ENCODE data around the gene BRK1. TPM values are rescaled to one million over a fixed set of nuclear protein-coding genes. Genes with fewer than 3 reads are reported as not detected.

BRK1 gene
- 133 and 149 TPM in 2 replicates for total RNA-seq

DNA sequence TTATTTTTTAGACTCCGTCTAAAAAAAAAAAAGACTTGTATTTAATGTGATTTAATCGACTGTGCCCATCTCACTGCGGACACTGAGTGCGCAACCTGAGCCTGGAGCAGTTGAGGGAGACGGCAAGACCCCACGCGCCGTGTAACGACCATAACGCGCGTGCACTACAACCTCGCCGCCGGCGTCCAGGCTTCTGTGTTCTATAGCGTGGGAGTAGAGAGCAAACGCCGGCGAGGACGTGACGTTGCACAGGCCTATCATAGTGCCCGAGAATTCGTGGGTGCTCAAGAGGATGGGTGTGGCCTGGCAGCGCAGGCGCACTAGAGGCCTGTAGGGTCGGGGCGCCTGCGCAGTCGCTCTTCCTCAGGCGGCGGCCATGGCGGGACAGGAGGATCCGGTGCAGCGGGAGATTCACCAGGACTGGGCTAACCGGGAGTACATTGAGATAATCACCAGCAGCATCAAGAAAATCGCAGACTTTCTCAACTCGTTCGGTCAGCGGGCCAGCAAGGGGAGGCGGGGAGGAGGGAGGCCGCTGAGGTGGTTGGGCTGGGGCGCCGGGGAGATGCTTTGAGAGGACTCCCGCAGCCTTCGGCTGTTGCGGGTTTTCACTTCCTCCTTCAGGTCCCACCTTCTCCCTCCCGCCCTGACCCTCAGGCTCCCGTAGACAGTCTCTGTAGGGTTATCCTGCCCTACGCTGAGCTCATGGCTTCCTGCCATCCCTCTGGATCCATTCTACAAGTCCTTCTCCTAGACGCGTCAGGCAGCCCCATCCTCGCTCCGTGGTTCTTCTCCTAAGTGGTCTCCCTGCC is at the start of gene BRK1:
TSS of gene BRK1 (plus strand) at position 350 of the 812 bp plus-strand sequence. CDS start at position 377, 27 bp downstream.

GRCh38 chr3:10108091-10108490 is 7.4 kb upstream of the BRK1 start, which contains the start of gene FANCD2OS:
Gene FANCD2OS, minus strand, starts transcription at chr3:10108255. Its CDS starts 3,481 bp downstream, at chr3:10104774.

GRCh38 chr3:10164546-10165393 is 49.3 kb downstream of the BRK1 start, which contains the start of gene IRAK2:
Gene IRAK2, plus strand, starts transcription at chr3:10164919. Its CDS starts 36 bp downstream, at chr3:10164955.

Other genes starting within 250 kb of the BRK1 start
- gene CIDEC, start 235.4 kb upstream of the BRK1 start, total RNA-seq = 8.2 and 92.0 TPM in 2 replicates
- 50.6 and 66.1 TPM in 2 replicates for gene JAGN1, start 225.1 kb upstream of the BRK1 start, total RNA-seq
- 0.23 and 4.9 TPM in 2 replicates for gene IL17RE, start 212.8 kb upstream of the BRK1 start, total RNA-seq
- gene IL17RC, start 198.6 kb upstream of the BRK1 start, total RNA-seq = 31.6 and 113 TPM in 2 replicates
- 11.2 and 35.9 TPM in 2 replicates for gene CRELD1, start 181.8 kb upstream of the BRK1 start, total RNA-seq
- 2.7 and 4.3 TPM in 2 replicates for gene PRRT3, start 163.3 kb upstream of the BRK1 start, total RNA-seq
- 39.6 and 60.6 TPM in 2 replicates for gene EMC3, start 128.8 kb upstream of the BRK1 start, total RNA-seq
- 1.8 and 3.9 TPM in 2 replicates for gene FANCD2, start 89.2 kb upstream of the BRK1 start, total RNA-seq
- gene FANCD2OS, start 7.4 kb upstream of the BRK1 start, total RNA-seq = not detected in 2 replicates
- gene VHL, start 26.1 kb downstream of the BRK1 start, total RNA-seq = 35.7 and 40.9 TPM in 2 replicates
- gene IRAK2, start 49.2 kb downstream of the BRK1 start, total RNA-seq = 1.5 and 2.0 TPM in 2 replicates
- gene TATDN2, start 132.8 kb downstream of the BRK1 start, total RNA-seq = 6.3 and 8.3 TPM in 2 replicates
- gene GHRL, start 177.3 kb downstream of the BRK1 start, total RNA-seq = not detected in 2 replicates
- 178 and 225 TPM in 2 replicates for gene SEC13, start 205.4 kb downstream of the BRK1 start, total RNA-seq

Measured in pericardium fibroblast (primary cell).